Adrenal gland (tissue), 12 donors: ENCODE results near the gene GPC6. TPM values are rescaled to one million over a fixed set of nuclear protein-coding genes. Genes with fewer than 3 reads are reported as not detected.

Experiments
- DNase-seq, 7 donors: peaks; one replicate each; pipeline ENCODE4 v3.0.0-alpha.2; 2019 to 2020
- H3K27ac ChIP-seq, 5 donors: fragments of 200-600 bp; sonication (generic) in 4 of 5; 1 replicate in 3 of 5; 2 replicates in 2 of 5; pipeline versions ENCODE4 v1.5.1 to v1.8.0; 2016 to 2020; ENCODE audit warnings: mild to moderate bottlenecking in 1 of 5
- H3K27me3 ChIP-seq: fragments of 200-600 bp; 2 replicates; pipeline ENCODE4 v1.8.0; 2021
- H3K36me3 ChIP-seq, 2 donors: fragments of 200-600 bp; replicated peaks in 1 of 2; 1 replicate in 1 of 2; 2 replicates in 1 of 2; pipeline versions ENCODE4 v1.5.1 to v1.8.0; 2018 to 2022
- H3K4me1 ChIP-seq, 2 donors: fragments of 200-600 bp; replicated peaks in 1 of 2; 1 replicate in 1 of 2; 2 replicates in 1 of 2; pipeline versions ENCODE4 v1.5.1 to v1.8.0; 2018 to 2021
- H3K4me3 ChIP-seq, 4 donors: fragments of 200-600 bp; sonication (generic) in 3 of 4; one replicate each; pipeline ENCODE4 v1.5.1; 2016 to 2018
- H3K9me3 ChIP-seq, 3 donors: fragments of 200-600 bp; sonication (generic) in 1 of 3; replicated peaks in 1 of 3; 1 replicate in 2 of 3; 2 replicates in 1 of 3; pipeline versions ENCODE4 v1.5.1 to v1.8.0; 2016 to 2021
- POLR2A ChIP-seq, 2 donors: fragments of 450-650 bp; IDR thresholded peaks; one replicate each; pipeline ENCODE4 v1.6.1; 2017; ENCODE audit warnings: antibody characterized with exemption in 2 of 2, mild to moderate bottlenecking in 2 of 2, moderate library complexity in 1 of 2
- WGBS, 4 donors: extraction: QIAGEN DNeasy Blood & Tissue Kit in 2 of 4; methylation state at CpG; one replicate each; pipeline versions ENCODE4 v1.1.5 to v1.1.7; 2013 to 2017; 5-methylcytosine and 5-hydroxymethylcytosine counted together
- intact Hi-C, 2 donors: fragments of 100-400 bp; cut with DNase I; formaldehyde crosslinking; loops; one replicate each; pipeline versions ENCODE4 v1.14.1 to v1.15.0; 2022 to 2023
- polyA plus RNA-seq, 3 donors: library from polyadenylated mRNA; stranded (reverse); fragments of 200-250 nt in 2 of 3; fragments of 350-450 nt in 1 of 3; fragmentation: Illumina TruSeq in 1 of 3; extraction: RNeasy Lipid Tissue Mini Kit (QIAGEN cat#74804) in 1 of 3; gene quantifications; one replicate each; pipeline ENCODE4 v1.2.3, GENCODE V29; 2013 to 2014
- total RNA-seq, 9 donors: library from RNA; depleted of rRNA in 4 of 9; stranded (reverse); fragments of >200 nt in 4 of 9; fragments of 120-200 nt in 1 of 9; fragmentation: NEBNext Ultra II Directional in 1 of 9; extraction: Animal tissue kit (Norgen Biotek cat#: 25700) in 1 of 9; gene quantifications; one replicate each; pipeline versions ENCODE4 v1.1.0 to v1.2.4, GENCODE V29; 2013 to 2023
- TF ChIP-seq, protein P1 (sequence below), 6 experiments: fragments of 450-650 bp in 4 of 6; fragments of 200-600 bp in 2 of 6; sonication (generic) in 1 of 6; IDR thresholded peaks; 1 replicate in 5 of 6; 2 replicates in 1 of 6; pipeline versions ENCODE4 v1.5.1 to v1.8.0; 2016 to 2021; ENCODE audit warnings: antibody characterized with exemption in 6 of 6, mild to moderate bottlenecking in 2 of 6, moderate library complexity in 1 of 6
- donor health status: healthy with polysubstance abuse.
- donor health status: Bipolar disorder and iron deficiency.
- donor health status: DM: yes; HTN: yes; CAD: no.
- donor health status: DM: no; HTN: no; CAD: no.
- donor health status: DM: no; HTN: no; CAD: no.
- donor health status: DM: yes; HTN: yes; CAD: no.

GPC6 gene
- total and polyA plus RNA-seq, 12 donors: 0.37 to 62.3 (median 2.5) TPM

DNA sequence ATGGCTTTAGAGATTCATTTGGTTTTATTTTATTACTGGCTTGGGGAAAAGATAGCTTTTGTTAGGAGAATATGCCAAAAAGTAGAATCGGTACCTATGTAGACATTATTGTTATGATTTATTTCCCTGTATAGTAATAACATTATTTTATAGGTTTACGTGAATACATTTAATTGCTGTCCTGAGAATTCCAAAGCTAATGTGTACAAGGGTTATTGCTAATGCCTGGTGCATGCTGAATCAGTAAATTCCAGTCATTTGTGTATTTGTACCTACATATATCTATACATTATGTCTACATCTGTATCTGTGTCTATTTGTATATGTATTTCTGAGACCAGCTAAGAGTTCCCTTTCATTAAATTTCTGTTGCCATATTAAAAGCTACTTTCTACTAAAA, 550.9 kb downstream of the GPC6 start:
- Histone ChIP-seq H3K27me3 (no peaks in the 10 kb centered on the region), H3K4me1 (no peaks in the 10 kb centered on the region), H3K9me3 (no peaks in the 10 kb centered on the region), H3K27ac (no peak overlapping the region), H3K36me3 (no peaks in the 10 kb centered on the region), H3K4me3 (no peak overlapping the region)
- intact Hi-C loops: no loop called here
- TF ChIP-seq, protein P1, sequence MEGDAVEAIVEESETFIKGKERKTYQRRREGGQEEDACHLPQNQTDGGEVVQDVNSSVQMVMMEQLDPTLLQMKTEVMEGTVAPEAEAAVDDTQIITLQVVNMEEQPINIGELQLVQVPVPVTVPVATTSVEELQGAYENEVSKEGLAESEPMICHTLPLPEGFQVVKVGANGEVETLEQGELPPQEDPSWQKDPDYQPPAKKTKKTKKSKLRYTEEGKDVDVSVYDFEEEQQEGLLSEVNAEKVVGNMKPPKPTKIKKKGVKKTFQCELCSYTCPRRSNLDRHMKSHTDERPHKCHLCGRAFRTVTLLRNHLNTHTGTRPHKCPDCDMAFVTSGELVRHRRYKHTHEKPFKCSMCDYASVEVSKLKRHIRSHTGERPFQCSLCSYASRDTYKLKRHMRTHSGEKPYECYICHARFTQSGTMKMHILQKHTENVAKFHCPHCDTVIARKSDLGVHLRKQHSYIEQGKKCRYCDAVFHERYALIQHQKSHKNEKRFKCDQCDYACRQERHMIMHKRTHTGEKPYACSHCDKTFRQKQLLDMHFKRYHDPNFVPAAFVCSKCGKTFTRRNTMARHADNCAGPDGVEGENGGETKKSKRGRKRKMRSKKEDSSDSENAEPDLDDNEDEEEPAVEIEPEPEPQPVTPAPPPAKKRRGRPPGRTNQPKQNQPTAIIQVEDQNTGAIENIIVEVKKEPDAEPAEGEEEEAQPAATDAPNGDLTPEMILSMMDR (IDR thresholded peaks at IDR 0.05): no peak
- TF ChIP-seq POLR2A (IDR thresholded peaks at IDR 0.05): no peak
- DNase-seq: no peak
- 76 to 86% (median 79%) methylated on average over 2 of the region's 2 CpGs for WGBS, 4 donors

DNA sequence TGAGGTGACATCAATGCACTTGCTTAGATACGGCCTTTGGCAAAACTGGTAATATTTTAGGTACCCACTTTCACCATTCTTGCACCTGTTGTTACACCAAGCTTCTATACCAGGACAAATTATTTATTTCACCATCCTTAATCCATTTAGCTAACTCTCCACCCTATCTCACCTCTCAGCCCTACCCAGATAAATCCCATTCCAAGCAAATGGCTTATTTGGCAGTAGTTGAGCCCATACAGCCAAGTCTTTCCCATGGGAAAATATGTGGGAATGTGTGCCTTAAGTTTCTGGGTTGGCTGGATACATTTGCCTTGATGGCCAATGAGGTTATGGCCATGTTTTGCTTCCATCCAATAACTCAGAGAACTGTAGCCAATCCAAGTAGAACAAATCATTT, 551.9 kb downstream of the GPC6 start:
- no peak overlapping the region for H3K4me3 ChIP-seq
- no peaks in the 10 kb centered on the region for H3K27me3 ChIP-seq
- H3K4me1 ChIP-seq: no peaks in the 10 kb centered on the region
- no peak for TF ChIP-seq POLR2A (IDR thresholded peaks at IDR 0.05)
- TF ChIP-seq, protein P1 (IDR thresholded peaks at IDR 0.05): no peak
- DNase-seq: no peak
- no peaks in the 10 kb centered on the region for H3K9me3 ChIP-seq
- no peaks in the 10 kb centered on the region for H3K36me3 ChIP-seq
- WGBS, 4 donors: 57 to 85% (median 79%) methylated on average over 1 of the region's 1 CpG
- intact Hi-C loops: no loop called here
- no peak overlapping the region for H3K27ac ChIP-seq

DNA sequence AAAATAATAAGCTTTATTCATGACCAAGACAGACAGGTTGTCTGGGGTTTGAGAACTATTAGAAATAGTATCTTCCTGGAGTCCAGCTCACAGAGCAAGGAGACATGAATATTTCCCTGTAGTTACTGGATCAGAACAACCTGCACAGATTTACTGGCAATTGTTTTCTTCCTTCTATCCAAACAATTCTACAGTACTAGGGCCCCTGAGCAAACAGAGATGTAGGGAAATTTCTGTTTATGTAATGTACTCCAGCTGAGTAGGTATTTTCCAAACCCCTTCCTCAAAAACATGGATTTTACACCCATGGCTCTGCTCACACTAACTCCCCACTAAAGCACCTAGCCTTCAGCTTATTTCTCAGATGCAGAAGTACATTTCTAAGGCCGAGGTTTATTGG, 557.6 kb downstream of the GPC6 start:
- WGBS, 4 donors: 66 to 80% (median 67%) methylated on average over 1 of the region's 1 CpG
- no peak overlapping the region for H3K4me3 ChIP-seq
- no peaks in the 10 kb centered on the region for H3K4me1 ChIP-seq
- H3K27ac ChIP-seq: no peak overlapping the region
- no peak for DNase-seq
- H3K36me3 ChIP-seq: no peaks in the 10 kb centered on the region
- no peaks in the 10 kb centered on the region for H3K27me3 ChIP-seq
- H3K9me3 ChIP-seq: no peaks in the 10 kb centered on the region
- TF ChIP-seq, protein P1 (IDR thresholded peaks at IDR 0.05): no peak
- TF ChIP-seq POLR2A (IDR thresholded peaks at IDR 0.05): no peak
- intact Hi-C loops: no loop called here

DNA sequence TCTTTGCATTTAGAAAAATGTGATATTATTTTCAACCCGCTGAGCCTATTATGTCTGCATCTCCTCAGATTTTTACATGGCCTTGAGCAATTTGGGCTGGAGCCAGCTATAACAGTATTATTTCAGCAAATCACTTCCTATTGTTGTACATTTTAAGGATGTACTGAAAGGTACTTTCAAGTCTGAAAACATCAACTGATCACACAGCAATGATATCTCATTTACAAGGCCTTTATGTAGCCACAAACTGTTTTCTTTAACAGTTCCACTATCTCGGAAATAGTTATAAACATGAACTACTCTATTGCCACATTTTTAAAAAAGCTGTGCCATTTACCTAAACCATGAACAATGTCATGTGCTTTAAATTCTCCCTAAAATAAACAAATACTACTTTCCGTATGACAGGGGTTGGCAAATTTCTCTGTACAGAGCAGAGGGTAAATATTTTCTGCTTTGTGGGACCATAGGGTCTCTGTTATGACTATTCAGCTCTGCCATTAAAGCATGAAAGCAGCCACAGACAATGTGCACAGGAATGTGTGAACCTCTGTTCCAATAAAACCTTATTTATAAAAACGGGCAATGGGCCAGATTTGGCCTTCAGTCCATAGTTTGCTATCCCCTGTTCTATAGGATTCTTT, 560.4 kb downstream of the GPC6 start:
- 60 to 75% (median 75%) methylated on average over 4 of the region's 4 CpGs for WGBS, 4 donors
- H3K27ac ChIP-seq: no peak overlapping the region
- intact Hi-C loops: no loop called here
- H3K9me3 ChIP-seq: no peaks in the 10 kb centered on the region
- H3K36me3 ChIP-seq: no peaks in the 10 kb centered on the region
- H3K4me1 ChIP-seq: no peaks in the 10 kb centered on the region
- TF ChIP-seq POLR2A (IDR thresholded peaks at IDR 0.05): no peak
- TF ChIP-seq, protein P1 (IDR thresholded peaks at IDR 0.05): no peak
- no peaks in the 10 kb centered on the region for H3K27me3 ChIP-seq
- no peak for DNase-seq
- no peak overlapping the region for H3K4me3 ChIP-seq
